ENCODE results near the gene LGALS4. TPM values are rescaled to one million over a fixed set of nuclear protein-coding genes. Genes with fewer than 3 reads are reported as not detected.

The LGALS4 gene
- total RNA-seq, 1 donor from 2014 or later: 4.5 TPM

GRCh38 chr19:38836983-38837626 is 24.4 kb upstream of the LGALS4 start:
- POLR2A ChIA-PET: interaction anchor here (2.0 to 2.7 kb wide), 2 partner anchors 12 to 32 kb away, joined by 6 to 13 read pairs; no protein-coding TSS in a partner anchor
- no peak for DNase-seq
- CTCF ChIA-PET: no interaction called here

GRCh38 chr19:38836159-38836982 is 23.6 kb upstream of the LGALS4 start:
- Mint-ChIP-seq H3K27me3 (no peaks in the 10 kb centered on the region), H3K4me3 (no peak overlapping the region), H3K27ac (peak overlapping the region; percentile 65), H3K4me1 (peaks cover 14% of the 10 kb centered on the region), H3K36me3 (ENCODE audit: low read depth) (peaks cover 69% of the 10 kb centered on the region), H3K9me3 (no peaks in the 10 kb centered on the region)
- TF ChIP-seq, protein P1, sequence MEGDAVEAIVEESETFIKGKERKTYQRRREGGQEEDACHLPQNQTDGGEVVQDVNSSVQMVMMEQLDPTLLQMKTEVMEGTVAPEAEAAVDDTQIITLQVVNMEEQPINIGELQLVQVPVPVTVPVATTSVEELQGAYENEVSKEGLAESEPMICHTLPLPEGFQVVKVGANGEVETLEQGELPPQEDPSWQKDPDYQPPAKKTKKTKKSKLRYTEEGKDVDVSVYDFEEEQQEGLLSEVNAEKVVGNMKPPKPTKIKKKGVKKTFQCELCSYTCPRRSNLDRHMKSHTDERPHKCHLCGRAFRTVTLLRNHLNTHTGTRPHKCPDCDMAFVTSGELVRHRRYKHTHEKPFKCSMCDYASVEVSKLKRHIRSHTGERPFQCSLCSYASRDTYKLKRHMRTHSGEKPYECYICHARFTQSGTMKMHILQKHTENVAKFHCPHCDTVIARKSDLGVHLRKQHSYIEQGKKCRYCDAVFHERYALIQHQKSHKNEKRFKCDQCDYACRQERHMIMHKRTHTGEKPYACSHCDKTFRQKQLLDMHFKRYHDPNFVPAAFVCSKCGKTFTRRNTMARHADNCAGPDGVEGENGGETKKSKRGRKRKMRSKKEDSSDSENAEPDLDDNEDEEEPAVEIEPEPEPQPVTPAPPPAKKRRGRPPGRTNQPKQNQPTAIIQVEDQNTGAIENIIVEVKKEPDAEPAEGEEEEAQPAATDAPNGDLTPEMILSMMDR (IDR thresholded peaks at IDR 0.05): no peak
- intact Hi-C loops (cut with micrococcal nuclease): no loop called here
- POLR2A ChIA-PET: interaction anchor here (0.6 to 7.7 kb wide), 5 partner anchors 8 to 103 kb away, joined by 3 to 118 read pairs (median 6); partner anchors contain the start of genes HNRNPL and RINL
- ATAC-seq (ENCODE audit: low read depth): no peak
- no peak for DNase-seq
- CTCF ChIA-PET: interaction anchor here (1.1 kb wide), 1 partner anchor 51 kb away, joined by 3 read pairs; no protein-coding TSS in a partner anchor

More at GRCh38 chr19:38836983-38837626, 24.4 kb upstream of the LGALS4 start:
- intact Hi-C loops (cut with micrococcal nuclease): no loop called here
- Mint-ChIP-seq H3K27me3 (no peaks in the 10 kb centered on the region), H3K36me3 (ENCODE audit: low read depth) (peaks cover 70% of the 10 kb centered on the region), H3K27ac (peak overlapping the region; percentile 65), H3K4me3 (no peak overlapping the region), H3K4me1 (peaks cover 14% of the 10 kb centered on the region), H3K9me3 (no peaks in the 10 kb centered on the region)
- TF ChIP-seq, protein P1 (IDR thresholded peaks at IDR 0.05): no peak
- ATAC-seq (ENCODE audit: low read depth): no peak

DNA sequence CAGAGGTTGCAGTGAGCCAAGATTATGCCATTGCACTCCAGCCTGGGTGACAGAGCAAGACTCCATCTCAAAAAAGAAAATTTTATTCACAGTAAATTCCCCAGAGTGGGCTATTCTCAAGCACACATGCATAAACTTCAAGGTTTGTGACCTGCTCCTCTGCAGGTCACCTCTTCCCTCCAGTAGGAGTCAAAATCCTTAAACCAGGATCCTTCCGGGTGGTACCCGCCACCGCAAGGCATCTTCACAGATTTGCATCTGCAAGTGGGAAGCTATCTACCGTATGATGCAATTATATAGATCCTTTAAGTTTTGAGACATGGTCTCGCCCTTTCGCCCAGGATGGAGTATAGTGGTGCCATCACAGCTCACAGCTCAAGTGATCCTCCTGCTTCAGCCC is 21.8 kb upstream of the LGALS4 start:
- no peaks in the 10 kb centered on the region for H3K27me3 Mint-ChIP-seq
- H3K4me1 Mint-ChIP-seq: peaks cover 23% of the 10 kb centered on the region
- ATAC-seq (ENCODE audit: low read depth) (no peak), DNase-seq (no peak)
- intact Hi-C loops (cut with micrococcal nuclease): loop anchor here (1.0 to 5.0 kb wide), 2 partner anchors 10 to 97 kb away; no protein-coding TSS in a partner anchor
- peak overlapping the region; percentile 56 for H3K27ac Mint-ChIP-seq
- H3K36me3 Mint-ChIP-seq (ENCODE audit: low read depth): peaks cover 66% of the 10 kb centered on the region
- no peak overlapping the region for H3K4me3 Mint-ChIP-seq
- POLR2A ChIA-PET: interaction anchor here (0.9 to 7.7 kb wide), 2 partner anchors 14 to 43 kb away, joined by 5 to 118 read pairs; partner anchors contain the start of genes HNRNPL and RINL
- TF ChIP-seq, protein P1 (IDR thresholded peaks at IDR 0.05): no peak
- CTCF ChIA-PET: no interaction called here
- H3K9me3 Mint-ChIP-seq: no peaks in the 10 kb centered on the region

- Mint-ChIP-seq H3K4me1 (peaks cover 23% of the 10 kb centered on the region), H3K36me3 (ENCODE audit: low read depth) (peaks cover 64% of the 10 kb centered on the region), H3K27me3 (no peaks in the 10 kb centered on the region), H3K27ac (peak overlapping the region; percentile 56), H3K9me3 (no peaks in the 10 kb centered on the region), H3K4me3 (peak overlapping the region; percentile 24)
- intact Hi-C loops (cut with micrococcal nuclease): loop anchor here (1.0 to 5.0 kb wide), 2 partner anchors 10 to 97 kb away; no protein-coding TSS in a partner anchor
- TF ChIP-seq, protein P1 (IDR thresholded peaks at IDR 0.05): no peak
- ChIA-PET POLR2A (interaction anchor here (7.7 kb wide), 1 partner anchor 15 kb away, joined by 118 read pairs; the partner anchor contains the start of gene HNRNPL), CTCF (no interaction called here)
- no peak for ATAC-seq (ENCODE audit: low read depth)
- no peak for DNase-seq
Measured at GRCh38 chr19:38834104-38834490, 21.4 kb upstream of the LGALS4 start.

GRCh38 chr19:38833092-38833425 is 20.3 kb upstream of the LGALS4 start:
- Mint-ChIP-seq H3K4me1 (peaks cover 26% of the 10 kb centered on the region), H3K27ac (no peak overlapping the region), H3K36me3 (ENCODE audit: low read depth) (peaks cover 58% of the 10 kb centered on the region), H3K9me3 (no peaks in the 10 kb centered on the region), H3K27me3 (no peaks in the 10 kb centered on the region), H3K4me3 (no peak overlapping the region)
- ChIA-PET CTCF (no interaction called here), POLR2A (interaction anchor here (2.1 to 7.7 kb wide), 3 partner anchors 8 to 27 kb away, joined by 9 to 118 read pairs (median 31); partner anchors contain the start of gene HNRNPL)
- DNase-seq (no peak), ATAC-seq (ENCODE audit: low read depth) (no peak)
- TF ChIP-seq, protein P1 (IDR thresholded peaks at IDR 0.05): no peak
- intact Hi-C loops (cut with micrococcal nuclease): loop anchor here (5.0 kb wide), 1 partner anchor 96 kb away; no protein-coding TSS in a partner anchor
